Loucy (cell line): ENCODE measurements around the gene XRCC4.

Experiments used
- H2AFZ ChIP-seq: fragments of 200-600 bp; sonication (generic); 2 replicates; pipeline ENCODE4 v1.6.0; 2016; ENCODE audit warnings: antibody characterized with exemption, mild to moderate bottlenecking, low read length, moderate library complexity
- H3F3A ChIP-seq: fragments of 200-600 bp; 2 replicates; pipeline ENCODE4 v1.6.0; 2016; ENCODE audit warnings: antibody characterized with exemption, low read depth, mild to moderate bottlenecking
- H3K27me3 ChIP-seq: fragments of 200-600 bp; sonication (generic); 2 replicates; pipeline ENCODE4 v1.6.1; 2014; ENCODE audit warnings: low read length, mild to moderate bottlenecking; ENCODE audit not compliant: insufficient read depth, poor library complexity, severe bottlenecking
- H3K36me3 ChIP-seq: fragments of 200-600 bp; sonication (generic); 2 replicates; pipeline ENCODE4 v1.6.1; 2016; ENCODE audit warnings: low read length; ENCODE audit not compliant: insufficient read depth
- H3K4me1 ChIP-seq: fragments of 200-600 bp; sonication (generic); 2 replicates; pipeline ENCODE4 v1.5.1; 2014; ENCODE audit warnings: low read length, mild to moderate bottlenecking; ENCODE audit not compliant: insufficient read depth, poor library complexity, severe bottlenecking
- H3K4me2 ChIP-seq: fragments of 200-600 bp; sonication (generic); 2 replicates; pipeline ENCODE4 v1.6.0; 2014; ENCODE audit warnings: antibody characterized with exemption, low read length, low read depth, mild to moderate bottlenecking; ENCODE audit not compliant: poor library complexity, severe bottlenecking
- H3K4me3 ChIP-seq: fragments of 200-600 bp; sonication (generic); 2 replicates; pipeline ENCODE4 v1.5.1; 2014; ENCODE audit warnings: low read length, mild to moderate bottlenecking, mixed read lengths; ENCODE audit not compliant: poor library complexity, severe bottlenecking
- H3K79me2 ChIP-seq: fragments of 200-600 bp; sonication (generic); 2 replicates; pipeline ENCODE4 v1.6.1; 2014; ENCODE audit warnings: low read length; ENCODE audit not compliant: insufficient read depth
- H3K9ac ChIP-seq: fragments of 200-600 bp; sonication (generic); 2 replicates; pipeline ENCODE4 v1.6.0; 2014; ENCODE audit warnings: mild to moderate bottlenecking, low read depth, low read length, moderate library complexity; ENCODE audit not compliant: poor library complexity, severe bottlenecking
- H3K9me2 ChIP-seq: fragments of 200-600 bp; sonication (generic); replicated peaks from 2 replicates; pipeline ENCODE4 v1.6.1; 2016; ENCODE audit warnings: low read depth, low read length, mixed read lengths
- H3K9me3 ChIP-seq: fragments of 200-600 bp; sonication (generic); 2 replicates; pipeline ENCODE4 v1.6.1; 2014; ENCODE audit warnings: mild to moderate bottlenecking, antibody characterized with exemption, low read length, low read depth; ENCODE audit not compliant: insufficient read depth
- H4K20me1 ChIP-seq: fragments of 200-600 bp; sonication (generic); 2 replicates; pipeline ENCODE4 v1.6.0; 2014; ENCODE audit warnings: antibody characterized with exemption, low read length, mild to moderate bottlenecking; ENCODE audit not compliant: insufficient read depth, poor library complexity, severe bottlenecking
- CTCF ChIP-seq: fragments of 200-600 bp; sonication (generic); conservative IDR thresholded peaks from 2 replicates; pipeline ENCODE4 v1.5.1; 2014; ENCODE audit warnings: mild to moderate bottlenecking, antibody characterized with exemption, low read length
- EZH2phosphoT487 ChIP-seq: fragments of 200-600 bp; IDR thresholded peaks from 2 replicates; pipeline ENCODE4 v1.6.1; 2018; ENCODE audit warnings: antibody characterized with exemption, mild to moderate bottlenecking, moderate library complexity, borderline replicate concordance

XRCC4 gene

GRCh38 chr5:83044926-83045325 is 32.4 kb upstream of the XRCC4 start:
- Histone ChIP-seq H3F3A (no peaks in the 10 kb centered on the region), H3K27me3 (no peaks in the 10 kb centered on the region), H3K9me3 (no peaks in the 10 kb centered on the region), H3K4me2 (peak overlapping the region; percentile 35), H3K9ac (no peak overlapping the region), H3K79me2 (no peaks in the 10 kb centered on the region), H3K4me1 (peaks cover 10% of the 10 kb centered on the region), H3K4me3 (no peak overlapping the region), H3K9me2 (no peaks in the 10 kb centered on the region), H4K20me1 (no peaks in the 10 kb centered on the region), H2AFZ (no peak overlapping the region), H3K36me3 (no peaks in the 10 kb centered on the region)
- TF ChIP-seq EZH2phosphoT487 (no peak), CTCF (no peak)

GRCh38 chr5:83048277-83048676 is 29.1 kb upstream of the XRCC4 start:
- Histone ChIP-seq H3K4me1 (peaks cover 10% of the 10 kb centered on the region), H3K4me3 (no peak overlapping the region), H3K4me2 (no peak overlapping the region), H3K79me2 (no peaks in the 10 kb centered on the region), H3F3A (no peaks in the 10 kb centered on the region), H3K36me3 (0 out of 2 replicates have a peak, but pooled peaks cover 7% of the 10 kb centered on the region), H3K9me2 (no peaks in the 10 kb centered on the region), H3K9me3 (no peaks in the 10 kb centered on the region), H3K27me3 (no peaks in the 10 kb centered on the region), H3K9ac (no peak overlapping the region), H4K20me1 (no peaks in the 10 kb centered on the region), H2AFZ (no peak overlapping the region)
- TF ChIP-seq EZH2phosphoT487 (no peak), CTCF (no peak)

GRCh38 chr5:83048811-83049210 is 28.5 kb upstream of the XRCC4 start:
- no peaks in the 10 kb centered on the region for H3K9me3 ChIP-seq
- no peaks in the 10 kb centered on the region for H3K27me3 ChIP-seq
- no peaks in the 10 kb centered on the region for H3F3A ChIP-seq
- H3K36me3 ChIP-seq = peaks cover 9% of the 10 kb centered on the region; the same call in 1 of the 2 replicates
- H3K4me3 ChIP-seq = no peak overlapping the region
- H2AFZ ChIP-seq = no peak overlapping the region
- H3K4me1 ChIP-seq = peaks cover 10% of the 10 kb centered on the region
- H3K4me2 ChIP-seq = no peak overlapping the region
- no peak overlapping the region for H3K9ac ChIP-seq
- H3K79me2 ChIP-seq = no peaks in the 10 kb centered on the region
- TF ChIP-seq CTCF (no peak), EZH2phosphoT487 (no peak)
- no peaks in the 10 kb centered on the region for H3K9me2 ChIP-seq
- no peaks in the 10 kb centered on the region for H4K20me1 ChIP-seq
